H9 (cell line): Measurements from ENCODE around the gene LTBP4. TPM values are rescaled to one million over a fixed set of nuclear protein-coding genes. Genes with fewer than 3 reads are reported as not detected.

ENCODE experiments used
- DNase-seq: peaks from one replicate; pipeline ENCODE4 v3.0.0-alpha.2; 2017
- H2AFZ ChIP-seq: one replicate; pipeline ENCODE4 v1.6.1; 2013; ENCODE audit warnings: mild to moderate bottlenecking, low read length, control low read depth, moderate library complexity
- H2AK5ac ChIP-seq: 2 replicates; pipeline ENCODE4 v1.6.1; 2013; ENCODE audit warnings: low read length, control low read depth, mixed read lengths; ENCODE audit not compliant: insufficient read length
- H2BK120ac ChIP-seq: one replicate; pipeline ENCODE4 v1.6.1; 2013; ENCODE audit warnings: low read depth, mild to moderate bottlenecking, low read length, control low read depth, inconsistent platforms; ENCODE audit not compliant: poor library complexity, severe bottlenecking
- H2BK12ac ChIP-seq: 2 replicates; pipeline ENCODE4 v1.6.1; 2013; ENCODE audit warnings: low read length, control low read depth, mixed read lengths, low read depth; ENCODE audit not compliant: insufficient read length
- H2BK15ac ChIP-seq: 2 replicates; pipeline ENCODE4 v1.6.1; 2013; ENCODE audit warnings: low read depth, low read length, control low read depth
- H2BK20ac ChIP-seq: one replicate; pipeline ENCODE4 v1.6.1; 2013; ENCODE audit warnings: low read depth, mild to moderate bottlenecking, low read length, control low read depth, inconsistent platforms; ENCODE audit not compliant: poor library complexity, severe bottlenecking
- H2BK5ac ChIP-seq: 2 replicates; pipeline ENCODE4 v1.6.1; 2013; ENCODE audit warnings: low read length, control low read depth, mixed read lengths; ENCODE audit not compliant: insufficient read length
- H3K14ac ChIP-seq: 2 replicates; pipeline ENCODE4 v1.6.1; 2013; ENCODE audit warnings: low read length, control low read depth; ENCODE audit not compliant: insufficient read depth
- H3K18ac ChIP-seq: 2 replicates; pipeline ENCODE4 v1.6.1; 2013; ENCODE audit warnings: low read depth, mild to moderate bottlenecking, mixed read lengths, low read length, control low read depth; ENCODE audit not compliant: insufficient read length
- H3K23ac ChIP-seq: 2 replicates; pipeline ENCODE4 v1.6.1; 2013; ENCODE audit warnings: low read length, control low read depth, mixed read lengths, low read depth; ENCODE audit not compliant: insufficient read length
- H3K23me2 ChIP-seq: 2 replicates; pipeline ENCODE4 v1.6.1; 2013; ENCODE audit warnings: low read depth, mild to moderate bottlenecking, mixed read lengths, low read length, control low read depth; ENCODE audit not compliant: insufficient read length, poor library complexity, severe bottlenecking
- H3K27ac ChIP-seq: 2 replicates; pipeline ENCODE4 v1.5.1; 2013; ENCODE audit warnings: low read length, control low read depth, mixed read lengths, low read depth; ENCODE audit not compliant: insufficient read length
- H3K27me3 ChIP-seq: 2 replicates; pipeline ENCODE4 v1.6.1; 2013; ENCODE audit warnings: low read length, control low read depth, inconsistent platforms; ENCODE audit not compliant: insufficient read depth
- H3K4ac ChIP-seq: 2 replicates; pipeline ENCODE4 v1.6.1; 2013; ENCODE audit warnings: low read depth, mild to moderate bottlenecking, control low read depth, inconsistent platforms, low read length, moderate library complexity
- H3K4me1 ChIP-seq: 2 replicates; pipeline ENCODE4 v1.6.1; 2013; ENCODE audit warnings: low read length, control low read depth, inconsistent platforms; ENCODE audit not compliant: insufficient read depth
- H3K4me2 ChIP-seq: 2 replicates; pipeline ENCODE4 v1.6.1; 2013; ENCODE audit warnings: low read length, control low read depth, mixed read lengths; ENCODE audit not compliant: insufficient read length, insufficient read depth
- H3K56ac ChIP-seq: 2 replicates; pipeline ENCODE4 v1.6.1; 2013; ENCODE audit warnings: low read depth, mild to moderate bottlenecking, mixed read lengths, low read length, control low read depth; ENCODE audit not compliant: insufficient read length
- H3K79me1 ChIP-seq: 2 replicates; pipeline ENCODE4 v1.6.1; 2013; ENCODE audit warnings: low read depth, mild to moderate bottlenecking, moderate library complexity, low read length, control low read depth, inconsistent platforms; ENCODE audit not compliant: insufficient read depth, poor library complexity, severe bottlenecking
- H3K79me2 ChIP-seq: 2 replicates; pipeline ENCODE4 v1.6.1; 2013; ENCODE audit warnings: low read length, control low read depth, inconsistent platforms; ENCODE audit not compliant: insufficient read depth
- H3K9ac ChIP-seq: 2 replicates; pipeline ENCODE4 v1.6.1; 2013; ENCODE audit warnings: low read length, control low read depth, mixed read lengths; ENCODE audit not compliant: insufficient read length; ENCODE audit errors: extremely low read depth
- H3K9me3 ChIP-seq: one replicate; pipeline ENCODE4 v1.6.1; 2013; ENCODE audit warnings: low read depth, low read length, inconsistent platforms; ENCODE audit not compliant: control insufficient read depth
- H3T11ph ChIP-seq: one replicate; pipeline ENCODE4 v1.6.1; 2013; ENCODE audit warnings: mild to moderate bottlenecking, low read length, control low read depth, inconsistent platforms
- H4K20me1 ChIP-seq: one replicate; pipeline ENCODE4 v1.6.1; 2013; ENCODE audit not compliant: control insufficient read depth, insufficient read length, insufficient read depth
- H4K5ac ChIP-seq: 2 replicates; pipeline ENCODE4 v1.6.1; 2013; ENCODE audit warnings: low read depth, mild to moderate bottlenecking, mixed read lengths, low read length, control low read depth; ENCODE audit not compliant: insufficient read length
- H4K8ac ChIP-seq: replicated peaks from 2 replicates; pipeline ENCODE4 v1.6.1; 2013; ENCODE audit warnings: low read length, control low read depth, mixed read lengths, low read depth; ENCODE audit not compliant: insufficient read length
- H4K91ac ChIP-seq: 2 replicates; pipeline ENCODE4 v1.6.1; 2013; ENCODE audit warnings: low read depth, mild to moderate bottlenecking, moderate library complexity, mixed read lengths, low read length, control low read depth; ENCODE audit not compliant: insufficient read length
- H3K27ac Mint-ChIP-seq, 3 experiments: 2 replicates in 2 of 3; 3 replicates in 1 of 3; pipeline ENCODE4 v1.8.0; 2020 to 2021; ENCODE audit warnings: mixed read lengths in 3 of 3, mild to moderate bottlenecking in 1 of 3, moderate library complexity in 1 of 3
- H3K27me3 Mint-ChIP-seq: 2 replicates; pipeline ENCODE4 v1.8.0; 2021; ENCODE audit warnings: low read depth, mild to moderate bottlenecking, moderate library complexity, mixed read lengths
- H3K36me3 Mint-ChIP-seq, 3 experiments: 2 replicates in 2 of 3; 3 replicates in 1 of 3; pipeline ENCODE4 v1.8.0; 2020 to 2021; ENCODE audit warnings: low read depth in 3 of 3, mixed read lengths in 3 of 3; ENCODE audit not compliant: insufficient read depth in 1 of 3
- H3K4me1 Mint-ChIP-seq, 2 experiments: 2 replicates each; pipeline ENCODE4 v1.8.0; 2020; ENCODE audit warnings: mixed read lengths in 2 of 2
- H3K4me3 Mint-ChIP-seq, 2 experiments: 2 replicates in 1 of 2; 3 replicates in 1 of 2; pipeline ENCODE4 v1.8.0; 2020 to 2021; ENCODE audit warnings: mild to moderate bottlenecking in 2 of 2, mixed read lengths in 2 of 2, moderate library complexity in 1 of 2
- H3K9me3 Mint-ChIP-seq, 2 experiments: 2 replicates in 1 of 2; 3 replicates in 1 of 2; pipeline ENCODE4 v1.8.0; 2020; ENCODE audit warnings: mild to moderate bottlenecking in 2 of 2, mixed read lengths in 2 of 2, moderate library complexity in 1 of 2
- CTCF ChIP-seq: fragments of 200-600 bp; sonication (generic); conservative IDR thresholded peaks from 3 replicates; pipeline ENCODE4 v1.8.0; 2021; ENCODE audit warnings: antibody characterized with exemption, mild to moderate bottlenecking
- WGBS: extraction: QIAGEN DNeasy Blood & Tissue Kit; methylation state at CpG from one replicate; pipeline ENCODE4 v1.1.7; 2013; ENCODE audit warnings: missing lambda C conversion rate, low lambda C conversion rate, mixed read lengths; ENCODE audit not compliant: insufficient read length; ENCODE audit errors: extremely low coverage; 5-methylcytosine and 5-hydroxymethylcytosine counted together
- total RNA-seq: library from RNA; stranded (reverse); gene quantifications from 2 replicates; pipeline ENCODE4 v1.2.1, GENCODE V29; 2021

The LTBP4 gene
- total RNA-seq, 1 experiment from 2014 or later, result 129 TPM

GRCh38 chr19:40584007-40584406, 17.2 kb upstream of the LTBP4 start:
- H3K27ac ChIP-seq, result no peak overlapping the region
- no peak overlapping the region for H3K56ac ChIP-seq
- no peak overlapping the region for H2BK20ac ChIP-seq
- no peak overlapping the region for H3T11ph ChIP-seq
- Mint-ChIP-seq H3K9me3 (no peaks in the 10 kb centered on the region), H3K27me3 (no peaks in the 10 kb centered on the region; the same call in 1 of the 2 replicates), H3K27ac (no peak overlapping the region), H3K36me3 (peaks cover 35 to 80% (median 65%) of the 10 kb centered on the region in 3 experiments), H3K4me3 (no peak overlapping the region; a peak in 1 of 5 replicates), H3K4me1 (no peaks in the 10 kb centered on the region)
- no peaks in the 10 kb centered on the region for H3K23me2 ChIP-seq
- H3K9me3 ChIP-seq, result no peaks in the 10 kb centered on the region
- no peaks in the 10 kb centered on the region for H3K79me1 ChIP-seq
- H2BK12ac ChIP-seq, result no peak overlapping the region
- H4K91ac ChIP-seq, result no peak overlapping the region
- H3K14ac ChIP-seq, result no peak overlapping the region
- DNase-seq, result no peak
- H3K4ac ChIP-seq, result no peak overlapping the region
- H3K27me3 ChIP-seq, result no peaks in the 10 kb centered on the region
- no peak overlapping the region for H2BK15ac ChIP-seq
- no peak overlapping the region for H3K9ac ChIP-seq
- no peak overlapping the region for H2AK5ac ChIP-seq
- H3K79me2 ChIP-seq, result no peaks in the 10 kb centered on the region
- no peak overlapping the region for H4K5ac ChIP-seq
- TF ChIP-seq CTCF, result peak; percentile 58
- H2BK5ac ChIP-seq, result no peak overlapping the region
- H3K23ac ChIP-seq, result no peak overlapping the region
- H3K4me2 ChIP-seq, result no peak overlapping the region
- H3K18ac ChIP-seq, result no peak overlapping the region
- H4K8ac ChIP-seq, result no peak overlapping the region
- no peak overlapping the region for H2BK120ac ChIP-seq
- no CpG with 5 or more reads among the region's 5 CpGs for WGBS
- H2AFZ ChIP-seq, result no peak overlapping the region
- H4K20me1 ChIP-seq, result no peaks in the 10 kb centered on the region
- H3K4me1 ChIP-seq, result no peaks in the 10 kb centered on the region
